A549 treated with DMSO at 1 μM for 4 hours (cell line): ENCODE data around the gene ZNF101. TPM values are rescaled to one million over a fixed set of nuclear protein-coding genes. Genes with fewer than 3 reads are reported as not detected.

Source experiments
- total RNA-seq: library from RNA; stranded (reverse); fragments of 200-300 nt; extraction: Qiagen RNA extraction; gene quantifications from 5 replicates; pipeline ENCODE4 v1.2.3, GENCODE V29; 2022; ENCODE audit warnings: low read depth

ZNF101 gene
- total RNA-seq: 4.5 to 5.6 TPM (median 5.3 TPM) in 5 replicates

DNA sequence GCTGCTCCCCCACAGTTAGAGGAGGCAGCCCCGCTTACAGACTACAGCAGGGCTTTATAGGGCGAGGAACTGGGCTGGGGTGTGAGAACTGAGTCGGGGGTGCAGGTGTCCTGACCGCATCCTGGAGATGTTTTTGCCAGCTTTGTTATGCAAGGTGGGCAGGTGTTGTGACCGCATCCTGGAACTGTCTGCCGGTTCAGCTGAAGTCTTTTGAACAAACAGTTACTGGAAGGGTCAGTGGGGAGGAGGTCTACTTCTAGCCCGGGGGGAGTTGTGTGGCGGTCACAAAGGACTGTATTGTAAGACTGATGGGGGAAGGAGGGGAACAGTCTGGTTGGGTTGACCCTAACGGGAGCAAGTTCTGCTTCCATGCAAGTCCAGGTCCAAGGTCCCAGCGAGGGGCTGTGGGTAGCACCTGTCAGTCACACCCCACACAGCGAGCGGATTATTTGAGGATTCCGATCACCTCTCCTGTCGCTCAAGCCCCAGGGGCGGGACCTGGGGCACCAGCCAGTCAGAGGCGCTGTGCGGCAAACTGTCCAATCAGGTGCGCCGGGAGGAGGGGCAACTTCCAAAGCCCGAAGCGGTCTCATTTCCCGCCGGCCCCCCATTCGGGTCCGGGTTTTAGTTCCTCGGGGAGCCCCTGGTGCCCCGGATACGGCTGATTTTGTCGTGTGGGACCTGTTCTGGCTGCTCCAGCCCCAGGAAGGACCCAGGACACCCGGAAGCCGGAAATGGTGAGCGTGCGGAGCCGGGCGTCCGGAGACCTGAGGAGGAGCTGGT, at the start of gene ZNF101:
TSS of gene ZNF101 (plus strand) at position 610 of the 783 bp plus-strand sequence. CDS start at position 735, 125 bp downstream.

GRCh38 chr19:19627621-19628500, 40.8 kb upstream of the ZNF101 start, which contains the start of gene LPAR2:
Gene LPAR2 (minus strand): TSS chr19:19628220. CDS start chr19:19627275, 945 bp downstream.

GRCh38 chr19:19643158-19644053, 25.2 kb upstream of the ZNF101 start, which contains the start of gene GMIP:
Gene GMIP (minus strand): TSS chr19:19643657. CDS start chr19:19643529, 128 bp downstream.

GRCh38 chr19:19663256-19664120, 5.2 kb upstream of the ZNF101 start, which contains the start of gene ATP13A1:
Gene ATP13A1 (minus strand): TSS chr19:19663676. CDS start chr19:19663666, 10 bp downstream.

GRCh38 chr19:19732579-19733501, 64.2 kb downstream of the ZNF101 start, which contains the start of gene ZNF14:
Gene ZNF14 (minus strand): TSS chr19:19733112. CDS start chr19:19732958, 154 bp downstream.

Other genes starting within 250 kb of the ZNF101 start
- gene TSSK6, start 153.3 kb upstream of the ZNF101 start, total RNA-seq: 0.83 to 2.1 TPM (median 1.6 TPM) in 5 replicates
- 135 to 177 TPM (median 144 TPM) in 5 replicates for gene NDUFA13, start 152.6 kb upstream of the ZNF101 start, total RNA-seq
- 1.6 to 5.2 TPM (median 3.5 TPM) in 5 replicates for gene YJEFN3, start 139.9 kb upstream of the ZNF101 start, total RNA-seq
- gene CILP2, start 130.6 kb upstream of the ZNF101 start, total RNA-seq: 0.15 to 0.44 TPM (median 0.21 TPM) in 5 replicates
- gene PBX4, start 50.2 kb upstream of the ZNF101 start, total RNA-seq: 0.48 to 1.6 TPM (median 1.4 TPM) in 5 replicates
- gene LPAR2, start 40.6 kb upstream of the ZNF101 start, total RNA-seq: 2.7 to 4.9 TPM (median 4.1 TPM) in 5 replicates
- 4.7 to 5.7 TPM (median 5.3 TPM) in 5 replicates for gene GMIP, start 25.2 kb upstream of the ZNF101 start, total RNA-seq
- 23.3 to 37.3 TPM (median 34.0 TPM) in 5 replicates for gene ATP13A1, start 5.2 kb upstream of the ZNF101 start, total RNA-seq
- 1.6 to 2.2 TPM (median 2.0 TPM) in 5 replicates for gene ZNF14, start 64.3 kb downstream of the ZNF101 start, total RNA-seq
- 0.08 to 0.53 TPM (median 0.16 TPM) in 5 replicates for gene ZNF506, start 152.9 kb downstream of the ZNF101 start, total RNA-seq
- not detected in 5 replicates for gene ZNF253, start 197.0 kb downstream of the ZNF101 start, total RNA-seq
- not detected in 5 replicates for gene ZNF93, start 232.1 kb downstream of the ZNF101 start, total RNA-seq